Vagina (tissue), 2 donors: ENCODE measurements around the gene BICD1.

ENCODE experiments used
- CTCF ChIP-seq, 3 experiments: fragments of 450-650 bp in 2 of 3; fragments of 200-600 bp in 1 of 3; sonication (generic) in 1 of 3; IDR thresholded peaks; one replicate each; pipeline ENCODE4 v1.5.1; 2017 to 2019; ENCODE audit warnings: antibody characterized with exemption in 3 of 3, mild to moderate bottlenecking in 2 of 3, moderate library complexity in 2 of 3
- POLR2A ChIP-seq, 2 donors: fragments of 450-650 bp; IDR thresholded peaks; one replicate each; pipeline ENCODE4 v1.6.1; 2017; ENCODE audit warnings: antibody characterized with exemption in 2 of 2, mild to moderate bottlenecking in 2 of 2, moderate library complexity in 2 of 2

- no peak for TF ChIP-seq POLR2A (IDR thresholded peaks at IDR 0.05)
- TF ChIP-seq CTCF (IDR thresholded peaks at IDR 0.05), result no peak
These were observed 27.6 kb downstream of the BICD1 start for GRCh38 chr12:32134101-32134888.
